C4-2B (cell line): ENCODE measurements around the gene ZBTB11.

Source experiments
- CTCF ChIP-seq: fragments of 450-650 bp; conservative IDR thresholded peaks from 2 replicates; pipeline ENCODE4 v1.5.1; 2017; ENCODE audit warnings: mild to moderate bottlenecking
- ZFX ChIP-seq: fragments of 450-650 bp; IDR thresholded peaks from 2 replicates; pipeline ENCODE4 v1.6.1; 2017

DNA sequence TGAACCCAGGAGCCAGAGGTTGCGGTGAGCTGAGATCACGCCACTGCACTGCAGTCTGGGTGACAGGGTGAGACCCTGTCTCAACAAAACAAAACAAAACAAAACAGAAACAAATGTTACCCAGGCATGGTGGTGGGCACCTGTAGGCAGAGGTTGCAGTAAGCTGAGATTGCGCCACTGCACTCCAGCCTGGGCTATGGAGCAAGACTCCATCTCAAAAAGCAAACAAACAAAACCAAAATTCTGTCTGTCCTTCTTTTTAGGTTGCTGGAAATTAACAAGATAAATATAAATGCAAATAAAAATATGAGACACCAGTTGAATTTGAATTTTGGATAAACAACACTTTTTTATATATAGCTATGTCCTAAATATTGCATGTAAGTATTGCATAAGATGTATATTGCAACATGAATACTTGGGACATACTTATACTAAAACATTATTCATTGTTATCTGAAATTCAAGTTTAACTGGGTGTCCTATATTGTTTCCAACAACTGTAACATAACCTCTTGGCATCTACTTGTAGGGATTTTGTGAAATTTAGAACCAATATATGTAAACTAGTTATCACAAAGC, 42.8 kb upstream of the ZBTB11 start:
- TF ChIP-seq CTCF (no peak), ZFX (no peak)
